Endothelial cell (in vitro differentiated cells): ENCODE results near the gene WDR18. TPM values are rescaled to one million over a fixed set of nuclear protein-coding genes. Genes with fewer than 3 reads are reported as not detected.

Source experiments
- DNase-seq: peaks from one replicate; pipeline ENCODE4 v3.0.0; 2021; ENCODE audit warnings: low spot score
- H3K27ac Mint-ChIP-seq: one replicate; pipeline ENCODE4 v1.8.0; 2021; ENCODE audit warnings: mixed read lengths, inconsistent platforms; ENCODE audit not compliant: unreplicated experiment
- H3K27me3 Mint-ChIP-seq: one replicate; pipeline ENCODE4 v1.8.0; 2021; ENCODE audit warnings: mild to moderate bottlenecking, moderate library complexity, mixed read lengths, inconsistent platforms; ENCODE audit not compliant: unreplicated experiment
- H3K36me3 Mint-ChIP-seq: one replicate; pipeline ENCODE4 v1.8.0; 2021; ENCODE audit warnings: mild to moderate bottlenecking, low read depth, mixed read lengths, inconsistent platforms; ENCODE audit not compliant: unreplicated experiment
- H3K4me1 Mint-ChIP-seq: one replicate; pipeline ENCODE4 v1.8.0; 2021; ENCODE audit warnings: mild to moderate bottlenecking, mixed read lengths, inconsistent platforms; ENCODE audit not compliant: unreplicated experiment
- H3K4me3 Mint-ChIP-seq: one replicate; pipeline ENCODE4 v1.8.0; 2021; ENCODE audit warnings: mild to moderate bottlenecking, mixed read lengths, inconsistent platforms; ENCODE audit not compliant: unreplicated experiment
- H3K9me3 Mint-ChIP-seq: one replicate; pipeline ENCODE4 v1.8.0; 2021; ENCODE audit warnings: mixed read lengths, inconsistent platforms; ENCODE audit not compliant: unreplicated experiment
- total RNA-seq: library from RNA; stranded (reverse); fragmentation: NEBNext Ultra II Directional; extraction: Animal tissue kit (Norgen Biotek cat#: 25700); gene quantifications from one replicate; pipeline ENCODE4 v1.2.1, GENCODE V29; 2021; ENCODE audit not compliant: unreplicated experiment
- TF ChIP-seq, protein P1 (sequence below): fragments of 200-600 bp; sonication (generic); IDR thresholded peaks from one replicate; pipeline ENCODE4 v1.5.0; 2021; ENCODE audit warnings: antibody characterized with exemption; ENCODE audit not compliant: unreplicated experiment

WDR18 gene
- total RNA-seq, 1 donor from 2014 or later = 53.1 TPM

DNA sequence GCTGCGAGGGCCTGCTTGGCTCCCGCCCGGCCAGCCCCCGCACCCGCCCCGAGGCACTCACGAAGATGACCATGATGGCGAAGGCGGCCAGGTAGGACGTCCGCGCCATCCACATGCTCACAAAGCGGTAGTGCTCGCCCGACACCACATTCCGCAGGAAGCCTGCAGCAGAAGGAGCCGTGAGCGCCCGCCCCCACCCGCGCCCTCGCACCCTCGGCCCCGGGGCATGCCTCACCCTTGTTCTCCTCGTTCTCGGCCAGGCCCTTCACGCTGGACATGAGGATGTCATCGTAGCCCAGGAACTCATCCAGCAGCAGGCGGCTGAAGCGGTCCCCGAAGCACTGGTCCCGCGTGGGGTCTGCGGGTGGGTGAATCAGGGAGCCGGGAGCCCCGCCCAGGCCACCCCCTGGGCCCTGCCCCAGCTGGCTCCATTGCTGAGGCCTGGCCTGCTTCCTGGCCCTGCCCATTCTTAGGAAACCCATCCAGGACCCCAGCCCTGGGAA is 27.7 kb downstream of the WDR18 start:
- Mint-ChIP-seq H3K9me3 (no peaks in the 10 kb centered on the region), H3K36me3 (no peaks in the 10 kb centered on the region), H3K27ac (no peak overlapping the region), H3K4me3 (no peak overlapping the region), H3K27me3 (peaks cover 4% of the 10 kb centered on the region), H3K4me1 (peaks cover 2% of the 10 kb centered on the region)
- TF ChIP-seq, protein P1, sequence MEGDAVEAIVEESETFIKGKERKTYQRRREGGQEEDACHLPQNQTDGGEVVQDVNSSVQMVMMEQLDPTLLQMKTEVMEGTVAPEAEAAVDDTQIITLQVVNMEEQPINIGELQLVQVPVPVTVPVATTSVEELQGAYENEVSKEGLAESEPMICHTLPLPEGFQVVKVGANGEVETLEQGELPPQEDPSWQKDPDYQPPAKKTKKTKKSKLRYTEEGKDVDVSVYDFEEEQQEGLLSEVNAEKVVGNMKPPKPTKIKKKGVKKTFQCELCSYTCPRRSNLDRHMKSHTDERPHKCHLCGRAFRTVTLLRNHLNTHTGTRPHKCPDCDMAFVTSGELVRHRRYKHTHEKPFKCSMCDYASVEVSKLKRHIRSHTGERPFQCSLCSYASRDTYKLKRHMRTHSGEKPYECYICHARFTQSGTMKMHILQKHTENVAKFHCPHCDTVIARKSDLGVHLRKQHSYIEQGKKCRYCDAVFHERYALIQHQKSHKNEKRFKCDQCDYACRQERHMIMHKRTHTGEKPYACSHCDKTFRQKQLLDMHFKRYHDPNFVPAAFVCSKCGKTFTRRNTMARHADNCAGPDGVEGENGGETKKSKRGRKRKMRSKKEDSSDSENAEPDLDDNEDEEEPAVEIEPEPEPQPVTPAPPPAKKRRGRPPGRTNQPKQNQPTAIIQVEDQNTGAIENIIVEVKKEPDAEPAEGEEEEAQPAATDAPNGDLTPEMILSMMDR = no peak
- no peak for DNase-seq

DNA sequence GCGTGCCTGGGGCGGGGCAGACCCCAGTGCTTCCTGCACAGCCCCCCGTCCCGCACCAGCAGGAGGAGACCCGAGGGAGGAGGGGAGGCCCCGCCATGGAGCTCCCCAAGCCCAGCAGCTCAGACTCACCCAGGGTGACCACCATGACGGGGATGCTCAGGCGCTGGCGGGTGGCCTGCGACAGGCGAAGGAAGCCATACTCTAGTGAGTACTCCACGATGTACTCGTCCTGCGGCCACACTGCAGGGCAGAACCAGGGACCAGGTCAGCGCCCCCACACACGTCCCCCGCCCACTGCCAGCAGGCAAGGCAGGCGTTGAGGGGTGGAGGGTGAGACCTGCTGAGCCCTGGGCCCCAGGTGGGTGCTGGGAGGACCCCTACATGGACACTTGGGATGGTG is 28.2 kb downstream of the WDR18 start:
- TF ChIP-seq, protein P1 = no peak
- no peak overlapping the region for H3K4me3 Mint-ChIP-seq
- DNase-seq = no peak
- H3K4me1 Mint-ChIP-seq = peaks cover 7% of the 10 kb centered on the region
- H3K27me3 Mint-ChIP-seq = peaks cover 4% of the 10 kb centered on the region
- no peaks in the 10 kb centered on the region for H3K9me3 Mint-ChIP-seq
- H3K36me3 Mint-ChIP-seq = no peaks in the 10 kb centered on the region
- no peak overlapping the region for H3K27ac Mint-ChIP-seq

DNA sequence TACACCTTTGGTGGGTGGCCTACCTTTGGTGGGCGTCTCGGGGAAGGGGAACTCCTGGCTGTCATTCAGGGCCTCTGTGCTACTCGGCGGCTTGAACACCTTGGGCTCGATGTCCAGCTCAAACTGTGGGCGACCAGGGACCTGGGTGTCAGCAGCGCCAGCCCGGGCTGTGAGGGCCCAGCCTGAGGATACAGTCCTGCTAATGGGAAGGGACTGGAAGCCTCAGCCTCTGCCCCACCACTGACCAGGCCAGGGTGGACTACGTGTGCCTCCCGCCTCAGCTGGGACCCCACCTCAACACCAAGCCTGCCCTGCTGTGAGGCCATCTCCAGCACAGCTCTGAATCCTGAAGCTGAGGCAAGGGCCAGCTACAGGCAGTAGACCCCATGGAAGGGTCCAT is 29.1 kb downstream of the WDR18 start:
- DNase-seq = no peak
- TF ChIP-seq, protein P1 = no peak
- H3K4me3 Mint-ChIP-seq = no peak overlapping the region
- no peak overlapping the region for H3K27ac Mint-ChIP-seq
- H3K36me3 Mint-ChIP-seq = no peaks in the 10 kb centered on the region
- H3K27me3 Mint-ChIP-seq = peaks cover 4% of the 10 kb centered on the region
- no peaks in the 10 kb centered on the region for H3K9me3 Mint-ChIP-seq
- peaks cover 8% of the 10 kb centered on the region for H3K4me1 Mint-ChIP-seq

DNA sequence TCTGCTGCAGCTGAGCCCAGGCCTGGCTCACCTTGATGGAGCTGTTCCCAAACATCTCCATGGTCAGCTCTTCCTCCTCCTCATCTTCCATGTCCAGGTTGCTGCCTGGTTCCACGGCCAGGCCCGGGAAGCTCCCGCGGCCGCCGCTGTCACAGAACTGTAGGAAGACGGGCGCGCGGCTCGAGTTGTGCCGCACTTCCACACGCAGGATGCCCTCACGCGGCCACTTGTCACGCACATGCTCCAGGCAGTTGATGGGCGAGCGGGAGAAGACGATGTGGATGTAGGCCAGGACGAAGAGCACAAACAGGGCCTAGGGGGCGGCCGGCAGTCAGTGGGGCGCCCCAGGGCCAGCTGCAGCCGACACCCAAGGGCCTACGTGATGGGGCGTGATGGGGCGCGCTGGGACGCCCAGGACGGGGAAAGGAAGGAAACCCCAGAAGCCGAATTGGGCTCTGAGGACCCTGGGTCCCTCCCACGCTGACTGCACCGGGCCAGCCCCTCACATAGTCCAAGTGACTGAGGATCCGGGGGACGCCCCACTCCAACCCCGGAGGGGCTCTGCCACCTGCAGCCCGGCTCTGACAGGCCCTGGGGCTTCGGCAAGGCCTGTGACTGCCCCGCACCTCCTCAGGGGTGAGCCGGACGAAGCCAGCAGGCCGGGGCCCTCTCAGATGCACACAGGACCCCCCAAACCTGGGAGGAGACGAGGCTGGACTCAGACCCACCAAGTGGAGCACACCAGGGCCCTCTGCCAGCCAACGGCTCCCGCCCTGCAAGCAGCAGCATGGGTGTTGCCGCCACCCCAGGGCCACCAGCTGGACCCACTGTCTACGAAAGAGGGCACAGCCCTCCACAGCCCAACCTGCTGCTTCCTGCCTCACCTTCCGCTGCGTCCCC is 30.3 kb downstream of the WDR18 start:
- Mint-ChIP-seq H3K27ac (no peak overlapping the region), H3K9me3 (no peaks in the 10 kb centered on the region), H3K4me3 (no peak overlapping the region), H3K27me3 (peaks cover 4% of the 10 kb centered on the region), H3K4me1 (peaks cover 12% of the 10 kb centered on the region), H3K36me3 (no peaks in the 10 kb centered on the region)
- TF ChIP-seq, protein P1 = no peak
- no peak for DNase-seq
